Measurements from ENCODE around the gene PELI1. TPM values are rescaled to one million over a fixed set of nuclear protein-coding genes. Genes with fewer than 3 reads are reported as not detected.

The PELI1 gene
- total RNA-seq, 4 donors from 2014 or later, result 21.7 to 56.7 (median 34.3) TPM

DNA sequence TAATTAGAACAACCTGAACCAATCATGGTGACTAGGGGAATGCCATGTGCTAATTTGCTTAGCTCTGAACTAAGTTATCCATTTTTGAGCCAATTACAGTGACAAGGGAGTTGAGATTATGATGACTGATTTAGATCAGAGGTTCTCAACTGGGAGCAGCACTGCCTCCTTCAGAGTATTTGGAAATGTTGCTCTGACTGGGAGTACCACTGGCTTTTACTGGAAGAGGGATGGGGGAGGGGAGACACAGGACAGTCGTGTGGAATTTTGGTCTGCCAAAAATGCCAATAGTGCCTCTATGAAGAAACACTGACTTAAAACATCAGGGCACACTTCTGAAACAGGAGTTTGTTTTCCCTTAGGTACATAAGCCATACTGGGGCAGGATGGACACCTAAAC, 76.9 kb downstream of the PELI1 start:
- ATAC-seq (ENCODE audit: low FRiP score) (no peak), DNase-seq (ENCODE audit: low spot score) (no peak)
- TF ChIP-seq, protein P1, sequence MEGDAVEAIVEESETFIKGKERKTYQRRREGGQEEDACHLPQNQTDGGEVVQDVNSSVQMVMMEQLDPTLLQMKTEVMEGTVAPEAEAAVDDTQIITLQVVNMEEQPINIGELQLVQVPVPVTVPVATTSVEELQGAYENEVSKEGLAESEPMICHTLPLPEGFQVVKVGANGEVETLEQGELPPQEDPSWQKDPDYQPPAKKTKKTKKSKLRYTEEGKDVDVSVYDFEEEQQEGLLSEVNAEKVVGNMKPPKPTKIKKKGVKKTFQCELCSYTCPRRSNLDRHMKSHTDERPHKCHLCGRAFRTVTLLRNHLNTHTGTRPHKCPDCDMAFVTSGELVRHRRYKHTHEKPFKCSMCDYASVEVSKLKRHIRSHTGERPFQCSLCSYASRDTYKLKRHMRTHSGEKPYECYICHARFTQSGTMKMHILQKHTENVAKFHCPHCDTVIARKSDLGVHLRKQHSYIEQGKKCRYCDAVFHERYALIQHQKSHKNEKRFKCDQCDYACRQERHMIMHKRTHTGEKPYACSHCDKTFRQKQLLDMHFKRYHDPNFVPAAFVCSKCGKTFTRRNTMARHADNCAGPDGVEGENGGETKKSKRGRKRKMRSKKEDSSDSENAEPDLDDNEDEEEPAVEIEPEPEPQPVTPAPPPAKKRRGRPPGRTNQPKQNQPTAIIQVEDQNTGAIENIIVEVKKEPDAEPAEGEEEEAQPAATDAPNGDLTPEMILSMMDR (IDR thresholded peaks at IDR 0.05), result no peak

DNA sequence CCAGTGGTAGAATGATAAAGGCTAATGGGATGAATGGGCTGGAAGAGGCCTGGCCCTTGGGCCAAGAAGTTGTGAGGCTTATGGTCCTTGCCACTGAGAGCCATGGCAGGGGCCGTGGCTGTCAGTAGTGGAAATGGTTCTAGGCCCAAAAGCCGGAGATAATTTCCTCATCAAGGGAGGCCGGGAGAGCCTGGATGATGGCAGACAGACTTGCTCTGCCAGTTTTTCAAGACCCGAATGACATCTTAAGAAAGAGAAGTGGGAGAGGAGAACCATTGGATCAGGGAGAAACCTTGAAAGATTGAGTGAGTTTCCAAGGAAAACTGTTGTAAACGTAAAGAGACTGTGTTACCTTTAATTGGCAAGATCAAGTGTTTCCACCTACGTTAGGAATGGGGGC, 78.7 kb downstream of the PELI1 start:
- TF ChIP-seq, protein P1 (IDR thresholded peaks at IDR 0.05), result no peak
- no peak for DNase-seq (ENCODE audit: low spot score)
- no peak for ATAC-seq (ENCODE audit: low FRiP score)

DNA sequence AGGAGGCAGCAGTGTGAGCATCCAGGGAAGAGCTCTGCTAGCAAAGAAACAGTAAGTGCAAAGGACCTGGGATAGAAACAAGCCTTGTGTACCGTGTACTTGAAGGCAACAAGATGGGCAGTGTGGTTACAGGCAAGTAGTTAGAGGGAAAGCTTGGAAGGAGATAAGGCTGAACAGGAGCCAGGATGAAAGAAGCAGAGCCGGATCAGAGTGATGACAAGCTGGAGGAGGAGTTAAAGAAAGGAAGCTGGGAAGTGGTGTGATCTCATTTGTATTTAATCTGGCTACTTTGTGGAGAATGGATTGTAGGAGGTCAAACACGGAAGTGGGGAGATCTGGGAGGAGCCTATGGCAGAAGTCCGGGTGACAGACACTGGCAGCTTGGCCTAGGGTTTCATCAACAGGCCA, 80.3 kb downstream of the PELI1 start:
- ATAC-seq (ENCODE audit: low FRiP score) (no peak), DNase-seq (ENCODE audit: low spot score) (no peak)
- TF ChIP-seq, protein P1 (IDR thresholded peaks at IDR 0.05), result no peak

DNA sequence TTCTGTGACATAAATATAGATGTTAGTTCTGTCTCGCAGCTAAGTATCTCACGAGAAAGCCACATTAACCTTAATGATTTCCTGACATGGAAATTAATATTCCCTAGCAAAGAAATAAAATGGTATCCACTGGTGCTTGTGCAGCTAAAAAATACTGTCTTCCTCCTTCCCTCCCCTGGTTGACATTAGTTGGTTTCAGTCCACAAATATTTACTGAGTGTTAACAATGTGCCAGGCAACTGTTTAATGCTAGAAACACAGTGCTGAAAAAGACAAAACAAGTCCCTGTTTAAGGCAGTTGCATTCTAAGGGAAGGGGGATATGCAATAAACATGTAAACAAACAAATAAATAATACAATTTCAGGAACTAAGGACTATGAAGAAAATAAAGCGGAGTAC, 80.8 kb downstream of the PELI1 start:
- DNase-seq (ENCODE audit: low spot score) (no peak), ATAC-seq (ENCODE audit: low FRiP score) (no peak)
- TF ChIP-seq, protein P1 (IDR thresholded peaks at IDR 0.05), result no peak

DNA sequence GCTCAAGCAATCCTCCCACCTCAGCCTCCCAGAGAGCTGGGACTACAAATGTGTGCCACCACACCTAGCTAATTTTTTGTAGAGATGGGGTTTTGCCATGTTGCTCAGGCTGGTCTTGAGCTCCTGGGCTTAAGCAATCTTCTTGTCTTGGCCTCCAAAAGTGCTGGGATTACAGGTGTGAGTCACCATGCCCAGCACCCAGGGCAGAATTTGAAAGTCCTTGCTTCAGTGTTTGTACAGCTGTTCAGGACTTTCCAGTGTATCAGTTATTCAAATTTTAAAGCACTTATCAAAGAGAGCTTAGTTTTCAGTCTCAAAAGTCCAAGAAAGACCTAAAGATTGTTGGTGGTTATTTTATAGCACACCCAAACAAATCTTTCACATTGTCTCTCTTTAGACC, 81.4 kb downstream of the PELI1 start:
- no peak for DNase-seq (ENCODE audit: low spot score)
- TF ChIP-seq, protein P1 (IDR thresholded peaks at IDR 0.05), result no peak
- no peak for ATAC-seq (ENCODE audit: low FRiP score)

DNA sequence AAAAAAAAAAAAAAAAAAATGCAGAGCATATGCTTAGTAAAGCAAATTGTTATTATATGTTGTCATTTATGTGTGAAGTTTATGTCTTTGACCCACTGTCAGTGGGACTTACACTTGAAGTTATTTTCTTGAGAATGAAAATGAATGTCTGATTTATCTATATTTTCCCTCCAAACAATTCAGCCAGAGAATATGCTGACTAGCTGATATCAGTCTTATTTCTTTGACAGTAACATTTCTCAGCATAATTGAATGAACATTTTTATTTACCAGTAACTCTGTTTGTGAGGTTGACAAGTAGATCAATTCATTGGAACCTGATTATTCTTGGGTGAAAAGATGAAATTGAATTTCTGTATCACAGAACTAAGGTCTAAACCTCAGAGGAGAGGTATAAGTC, 85.0 kb downstream of the PELI1 start:
- no peak for DNase-seq (ENCODE audit: low spot score)
- TF ChIP-seq, protein P1 (IDR thresholded peaks at IDR 0.05), result no peak
- ATAC-seq (ENCODE audit: low FRiP score), result no peak

DNA sequence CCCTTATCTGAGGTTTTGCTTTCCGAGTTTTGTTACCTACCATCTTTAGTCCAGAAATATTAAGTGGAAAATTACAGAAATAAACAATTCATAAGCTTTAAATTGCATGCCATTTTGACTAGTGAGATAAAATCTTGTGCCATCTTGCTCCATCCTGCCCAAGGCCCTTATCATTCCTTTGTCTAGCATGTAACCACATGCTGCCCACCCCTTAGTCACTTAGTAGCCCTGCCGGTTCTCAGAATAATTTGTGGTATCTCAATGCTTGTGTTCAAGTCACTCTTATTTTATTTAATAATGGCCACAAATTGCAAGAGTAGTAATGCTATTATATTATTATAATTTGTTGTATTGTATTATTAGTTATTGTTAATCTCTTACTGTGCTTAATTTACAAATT, 88.2 kb downstream of the PELI1 start:
- no peak for DNase-seq (ENCODE audit: low spot score)
- no peak for ATAC-seq (ENCODE audit: low FRiP score)
- TF ChIP-seq, protein P1 (IDR thresholded peaks at IDR 0.05), result no peak

All from omental fat pad (tissue), 4 donors.